Cardiac fibroblast (primary cell): ENCODE results near the gene USP36.

ENCODE experiments used
- DNase-seq, 2 donors: peaks; one replicate each; pipeline versions ENCODE4 v3.0.0 to v3.0.0-alpha.2; 2010; ENCODE audit warnings: low read depth in 2 of 2
- H3K4me3 ChIP-seq, 2 donors: replicated peaks in 1 of 2; 1 replicate in 1 of 2; 2 replicates in 1 of 2; pipeline ENCODE4 v1.5.1; 2011; ENCODE audit warnings: low read depth in 2 of 2, low read length in 2 of 2, mild to moderate bottlenecking in 2 of 2, moderate library complexity in 1 of 2
- TF ChIP-seq, protein P1 (sequence below): IDR thresholded peaks from one replicate; pipeline ENCODE4 v1.5.1; 2011; ENCODE audit warnings: low read depth, mild to moderate bottlenecking, low read length, inconsistent platforms

Gene USP36

DNA sequence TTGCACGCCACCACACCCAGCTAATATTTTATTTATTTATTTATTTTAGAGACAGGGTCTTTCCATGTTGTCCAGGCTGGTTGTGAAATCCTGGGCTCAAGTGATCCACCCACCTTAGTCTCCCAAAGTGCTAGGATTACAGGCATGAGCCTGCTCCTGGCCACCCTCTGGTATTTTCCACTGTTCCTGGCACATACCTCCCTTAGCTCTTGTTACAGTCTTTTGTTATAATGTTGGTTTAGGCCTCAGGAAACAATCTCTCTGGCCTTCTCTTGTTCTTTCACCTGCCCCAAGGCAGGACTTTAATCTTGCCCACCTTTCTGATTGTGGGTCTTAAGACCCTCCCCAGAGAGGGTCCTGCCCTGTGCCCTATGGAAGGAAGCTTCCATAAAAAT lies 55.0 kb downstream of the USP36 start:
- H3K4me3 ChIP-seq, result no peak overlapping the region
- no peak for DNase-seq
- TF ChIP-seq, protein P1, sequence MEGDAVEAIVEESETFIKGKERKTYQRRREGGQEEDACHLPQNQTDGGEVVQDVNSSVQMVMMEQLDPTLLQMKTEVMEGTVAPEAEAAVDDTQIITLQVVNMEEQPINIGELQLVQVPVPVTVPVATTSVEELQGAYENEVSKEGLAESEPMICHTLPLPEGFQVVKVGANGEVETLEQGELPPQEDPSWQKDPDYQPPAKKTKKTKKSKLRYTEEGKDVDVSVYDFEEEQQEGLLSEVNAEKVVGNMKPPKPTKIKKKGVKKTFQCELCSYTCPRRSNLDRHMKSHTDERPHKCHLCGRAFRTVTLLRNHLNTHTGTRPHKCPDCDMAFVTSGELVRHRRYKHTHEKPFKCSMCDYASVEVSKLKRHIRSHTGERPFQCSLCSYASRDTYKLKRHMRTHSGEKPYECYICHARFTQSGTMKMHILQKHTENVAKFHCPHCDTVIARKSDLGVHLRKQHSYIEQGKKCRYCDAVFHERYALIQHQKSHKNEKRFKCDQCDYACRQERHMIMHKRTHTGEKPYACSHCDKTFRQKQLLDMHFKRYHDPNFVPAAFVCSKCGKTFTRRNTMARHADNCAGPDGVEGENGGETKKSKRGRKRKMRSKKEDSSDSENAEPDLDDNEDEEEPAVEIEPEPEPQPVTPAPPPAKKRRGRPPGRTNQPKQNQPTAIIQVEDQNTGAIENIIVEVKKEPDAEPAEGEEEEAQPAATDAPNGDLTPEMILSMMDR, result no peak

DNA sequence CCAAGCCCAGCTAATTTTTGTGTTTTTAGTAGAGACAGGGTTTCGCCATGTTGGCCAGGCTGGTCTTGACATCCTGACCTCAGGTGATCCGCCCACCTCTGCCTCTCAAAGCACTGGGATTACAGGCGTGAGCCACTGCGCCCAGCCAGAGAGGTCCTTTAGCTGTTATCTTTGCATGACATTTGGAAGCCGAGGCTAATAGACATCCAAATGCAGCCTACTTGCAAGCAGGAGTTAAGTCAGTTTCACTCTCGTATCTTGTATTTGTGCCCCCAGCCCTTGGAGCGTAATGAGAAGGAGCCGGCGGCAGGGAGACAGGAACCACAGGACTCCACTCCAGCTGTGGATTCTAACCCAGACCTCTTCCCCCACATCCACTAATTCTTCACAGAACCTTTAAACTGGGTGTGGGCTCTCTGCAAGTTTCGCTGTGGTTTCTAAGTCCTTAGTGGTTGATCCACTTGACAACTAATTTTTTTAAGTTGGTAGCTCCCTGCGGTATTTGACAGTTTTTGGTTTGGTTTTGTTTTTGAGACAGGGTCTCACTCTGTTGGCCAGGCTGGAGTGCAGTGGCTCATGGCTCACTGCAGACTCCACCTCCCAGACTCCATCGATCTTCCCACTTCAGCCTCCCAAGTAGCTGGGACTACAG lies 55.5 kb downstream of the USP36 start:
- TF ChIP-seq, protein P1, result no peak
- H3K4me3 ChIP-seq, result no peak overlapping the region
- DNase-seq, result no peak

DNA sequence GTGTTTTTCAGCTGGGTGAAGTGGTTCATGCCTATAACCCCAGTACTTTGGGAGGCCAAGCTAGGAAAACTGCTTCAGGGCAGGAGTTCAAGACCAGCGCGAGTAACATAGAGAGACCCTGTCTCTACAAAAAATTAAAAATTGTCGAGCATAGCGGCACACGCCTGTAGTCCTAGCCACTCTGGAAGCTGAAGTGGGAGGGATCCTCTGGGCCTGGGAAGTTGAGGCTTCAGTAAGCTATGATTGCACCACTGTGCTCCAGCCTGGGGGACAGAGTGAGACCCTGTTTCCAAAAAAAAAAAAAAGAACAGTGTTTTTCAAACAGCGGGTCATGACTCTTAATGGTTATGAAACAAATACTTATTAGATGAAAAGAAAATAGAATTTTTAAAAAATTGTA lies 56.3 kb downstream of the USP36 start:
- TF ChIP-seq, protein P1, result no peak
- no peak for DNase-seq
- no peak overlapping the region for H3K4me3 ChIP-seq

DNA sequence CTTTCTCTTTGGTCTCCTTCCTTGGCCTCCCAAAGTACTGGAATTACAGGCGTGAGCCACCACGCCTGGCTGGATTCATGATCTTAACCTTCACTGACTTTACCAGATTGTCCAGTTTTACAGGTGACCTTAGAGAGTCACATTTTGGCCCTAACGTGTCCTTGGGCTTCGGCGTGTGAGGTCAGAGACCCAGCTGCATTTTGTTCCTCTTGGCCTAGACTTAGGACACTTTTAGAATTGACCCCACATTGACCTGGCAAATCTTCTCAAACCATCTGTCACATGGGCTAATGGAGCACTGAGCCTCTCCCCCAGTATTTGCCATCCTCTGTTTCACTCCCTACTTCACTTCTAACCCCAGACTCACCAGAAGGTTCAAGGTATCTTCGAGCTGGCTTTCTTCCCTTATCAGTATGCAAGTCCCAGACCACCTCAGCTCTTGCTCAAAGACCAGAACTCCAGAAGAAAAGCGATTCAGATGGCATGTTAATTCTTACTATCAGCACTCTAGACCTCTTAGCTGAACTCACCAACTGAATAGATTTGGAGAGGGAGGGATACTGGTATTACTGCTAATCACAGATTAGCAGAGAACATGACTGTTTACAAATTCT lies 56.8 kb downstream of the USP36 start:
- TF ChIP-seq, protein P1, result no peak
- H3K4me3 ChIP-seq, result no peak overlapping the region
- no peak for DNase-seq

DNA sequence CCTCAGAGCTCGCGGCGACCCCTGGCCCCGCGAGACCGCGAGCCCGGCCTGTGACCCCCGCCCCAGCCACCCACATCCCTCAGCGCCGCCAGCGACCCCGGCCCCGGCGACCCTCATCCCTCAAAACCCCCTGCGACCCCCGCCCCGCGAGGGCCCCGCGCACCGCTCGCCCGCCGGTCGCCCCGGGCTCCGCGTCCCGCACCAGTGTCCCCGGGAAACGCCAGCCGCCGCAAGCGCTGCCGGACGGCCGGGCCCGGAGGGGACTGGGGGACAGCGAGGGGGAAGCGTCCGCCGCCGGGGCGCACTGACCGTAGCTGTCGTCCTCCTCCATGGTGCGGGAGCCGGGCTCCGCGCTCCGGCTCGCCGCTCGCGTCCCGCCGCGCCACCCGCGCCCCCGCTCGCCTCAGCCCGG lies 58.7 kb downstream of the USP36 start, which contains the start of gene CYTH1:
Gene CYTH1, minus strand, starts transcription at position 381 of the 412 bp plus-strand sequence. Its CDS starts 50 bp downstream, at position 331.
- TF ChIP-seq, protein P1, result no peak
- H3K4me3 ChIP-seq, result peak within 1 kb of the TSS; percentile 71 to 80
- DNase-seq, result no peak

DNA sequence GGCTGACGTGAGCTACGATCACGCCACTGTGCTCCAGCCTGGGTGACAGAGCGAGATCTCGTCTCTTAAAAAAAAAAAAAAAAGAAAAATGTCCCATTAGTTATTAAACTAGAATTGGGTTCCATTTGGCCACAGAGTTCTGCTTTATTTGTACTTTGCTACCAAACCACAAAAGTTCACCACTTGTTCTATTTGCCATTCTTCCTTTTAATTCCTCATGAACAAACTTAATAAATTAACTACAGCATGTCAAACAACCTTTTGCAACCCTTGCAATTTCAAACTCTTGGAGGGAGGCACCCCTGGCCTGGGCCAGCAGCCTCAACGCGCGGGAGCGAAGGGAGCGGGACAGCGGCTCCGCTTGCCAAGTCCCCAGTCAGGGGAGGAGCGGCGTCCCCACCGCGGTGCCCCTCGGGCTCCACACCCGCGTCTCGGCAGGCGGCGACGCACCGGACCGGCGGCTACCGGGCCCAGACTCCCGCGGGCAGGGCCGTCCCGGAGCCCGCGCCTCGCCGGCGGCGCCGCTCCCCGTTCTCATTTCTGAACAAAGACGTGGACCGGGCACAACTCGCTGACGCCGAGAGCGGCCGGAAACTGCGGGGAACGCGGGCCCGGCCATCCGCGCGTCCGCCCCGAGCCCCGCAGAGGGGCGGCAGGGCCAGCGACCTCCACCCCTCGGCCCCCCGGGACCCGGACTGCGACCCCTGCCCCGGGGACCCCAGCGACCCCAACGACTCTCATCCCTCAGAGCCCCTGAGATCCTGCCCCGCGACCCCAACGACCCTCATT lies 59.3 kb downstream of the USP36 start:
- peak overlapping the region; percentile 66 to 71 for H3K4me3 ChIP-seq
- DNase-seq, result peak; percentile 28 to 31
- TF ChIP-seq, protein P1, result no peak
